Measurements from ENCODE around the gene CALN1. TPM values are rescaled to one million over a fixed set of nuclear protein-coding genes. Genes with fewer than 3 reads are reported as not detected.

Gene CALN1
- total and polyA plus RNA-seq, 9 of the 15 experiments (the other 6 are each of a cell fraction or from before 2014, with no cell fraction given): 1.4 to 7.5 (median 3.3) TPM

DNA sequence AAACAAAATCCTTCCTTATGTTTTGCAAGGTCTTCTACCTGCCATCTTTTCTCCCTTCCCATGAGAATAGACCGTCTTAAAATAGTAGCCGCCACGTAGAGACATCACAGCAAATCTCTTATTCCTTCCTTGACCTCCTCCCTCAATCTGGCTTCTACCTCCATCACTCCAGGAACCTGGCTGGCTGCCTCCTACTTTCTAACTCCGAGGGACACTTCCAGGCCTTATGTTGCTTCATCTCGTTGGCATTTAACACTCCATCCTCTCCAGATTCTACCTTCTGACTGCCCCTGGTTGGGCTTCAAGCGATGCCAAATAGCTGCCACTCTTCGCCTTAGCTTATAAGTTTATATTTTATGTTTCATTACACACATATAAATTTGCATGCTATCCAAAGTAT lies 26.4 kb upstream of the CALN1 start:
- Histone ChIP-seq H2AFZ (ENCODE audit: low read depth, low read length) (no peak overlapping the region), H3K4me2 (ENCODE audit: insufficient read depth, low read length) (no peak overlapping the region), H3K9me3 (replicated peaks; ENCODE audit: control insufficient read depth, insufficient read depth, low read depth, low read length) (no peaks in the 10 kb centered on the region), H3K4me3 (no peak overlapping the region), H3K9me1 (ENCODE audit: control insufficient read depth, insufficient read depth, low read length) (no peaks in the 10 kb centered on the region), H3K27me3 (ENCODE audit: control insufficient read depth in 2 of 2, insufficient read depth in 2 of 2, low read length in 2 of 2) (peaks cover 22 to 24% of the 10 kb centered on the region in 2 experiments), H3K79me2 (ENCODE audit: control insufficient read depth, insufficient read depth, low read length) (no peaks in the 10 kb centered on the region), H3K4me1 (replicated peaks in 1 of 2; ENCODE audit: control insufficient read depth in 2 of 2, insufficient read depth in 2 of 2, low read length in 2 of 2) (no peaks in the 10 kb centered on the region), H3K36me3 (ENCODE audit: control insufficient read depth, insufficient read depth, low read length) (no peaks in the 10 kb centered on the region), H3K9ac (ENCODE audit: insufficient read depth in 1 of 2, low read depth in 2 of 2, low read length in 2 of 2) (no peak overlapping the region), H3K27ac (ENCODE audit: extremely low read depth, low read depth, low read length) (no peak overlapping the region), H4K20me1 (replicated peaks; ENCODE audit: control insufficient read depth, insufficient read depth, low read length) (no peaks in the 10 kb centered on the region)
- in situ Hi-C loops (cut with MboI): no loop called here
- no TSS peak for BruUV-seq (replicated peaks)
- no peak for TF ChIP-seq BACH1 (tag; IDR thresholded peaks at IDR 0.05)
- no peak for ATAC-seq
- intact Hi-C loops (cut with micrococcal nuclease): no loop called here
- CTCF ChIA-PET (ENCODE audit: low intra/inter-chr PET ratio): interaction anchor here (0.7 kb wide), 1 partner anchor 1105 kb away, joined by 3 read pairs; no protein-coding TSS in a partner anchor
- DNase-seq (ENCODE audit: extremely low read depth in 1 of 4, low spot score in 3 of 4): no peak
- POLR2A ChIA-PET: no interaction called here
- FAIRE-seq: no peak
- WGBS (ENCODE audit: insufficient coverage, low coverage, missing lambda C conversion rate): under 1% methylated on average over 7 of the region's 7 CpGs

- no TSS peak for BruUV-seq (replicated peaks)
- peaks cover 14 to 19% of the 10 kb centered on the region in 2 experiments for H3K27me3 ChIP-seq (ENCODE audit: control insufficient read depth in 2 of 2, insufficient read depth in 2 of 2, low read length in 2 of 2)
Measured at GRCh38 chr7:72437610-72438009, 25.5 kb upstream of the CALN1 start.

More at GRCh38 chr7:72437610-72438009, 25.5 kb upstream of the CALN1 start:
- Histone ChIP-seq H3K79me2 (ENCODE audit: control insufficient read depth, insufficient read depth, low read length) (no peaks in the 10 kb centered on the region), H3K27ac (ENCODE audit: extremely low read depth, low read depth, low read length) (no peak overlapping the region), H3K9me1 (ENCODE audit: control insufficient read depth, insufficient read depth, low read length) (no peaks in the 10 kb centered on the region), H2AFZ (ENCODE audit: low read depth, low read length) (no peak overlapping the region), H3K4me3 (no peak overlapping the region), H4K20me1 (replicated peaks; ENCODE audit: control insufficient read depth, insufficient read depth, low read length) (no peaks in the 10 kb centered on the region), H3K36me3 (ENCODE audit: control insufficient read depth, insufficient read depth, low read length) (no peaks in the 10 kb centered on the region), H3K9me3 (replicated peaks; ENCODE audit: control insufficient read depth, insufficient read depth, low read depth, low read length) (no peaks in the 10 kb centered on the region), H3K4me2 (ENCODE audit: insufficient read depth, low read length) (no peak overlapping the region), H3K9ac (ENCODE audit: insufficient read depth in 1 of 2, low read depth in 2 of 2, low read length in 2 of 2) (no peak overlapping the region), H3K4me1 (replicated peaks in 1 of 2; ENCODE audit: control insufficient read depth in 2 of 2, insufficient read depth in 2 of 2, low read length in 2 of 2) (no peaks in the 10 kb centered on the region)
- FAIRE-seq (no peak), ATAC-seq (no peak), DNase-seq (ENCODE audit: extremely low read depth in 1 of 4, low spot score in 3 of 4) (no peak)
- no peak for TF ChIP-seq HDAC8 (tag; IDR thresholded peaks at IDR 0.05)
- no peak for TF ChIP-seq ZNF584 (CRISPR knock-in tag; IDR thresholded peaks at IDR 0.05; ENCODE audit: low read depth)
- no peak for TF ChIP-seq ZNF23 (CRISPR knock-in tag; IDR thresholded peaks at IDR 0.05)
- TF ChIP-seq, protein P1, sequence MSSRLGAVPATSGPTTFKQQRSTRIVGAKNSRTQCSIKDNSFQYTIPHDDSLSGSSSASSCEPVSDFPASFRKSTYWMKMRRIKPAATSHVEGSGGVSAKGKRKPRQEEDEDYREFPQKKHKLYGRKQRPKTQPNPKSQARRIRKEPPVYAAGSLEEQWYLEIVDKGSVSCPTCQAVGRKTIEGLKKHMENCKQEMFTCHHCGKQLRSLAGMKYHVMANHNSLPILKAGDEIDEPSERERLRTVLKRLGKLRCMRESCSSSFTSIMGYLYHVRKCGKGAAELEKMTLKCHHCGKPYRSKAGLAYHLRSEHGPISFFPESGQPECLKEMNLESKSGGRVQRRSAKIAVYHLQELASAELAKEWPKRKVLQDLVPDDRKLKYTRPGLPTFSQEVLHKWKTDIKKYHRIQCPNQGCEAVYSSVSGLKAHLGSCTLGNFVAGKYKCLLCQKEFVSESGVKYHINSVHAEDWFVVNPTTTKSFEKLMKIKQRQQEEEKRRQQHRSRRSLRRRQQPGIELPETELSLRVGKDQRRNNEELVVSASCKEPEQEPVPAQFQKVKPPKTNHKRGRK (tag; IDR thresholded peaks at IDR 0.05): peak; percentile 81
- no peak for TF ChIP-seq AFF4 (CRISPR knock-in tag; IDR thresholded peaks at IDR 0.05)
- no peak for TF ChIP-seq FOXK2 (conservative IDR thresholded peaks at IDR 0.05 in 1 of 2, IDR thresholded peaks at IDR 0.05 in 1 of 2; ENCODE audit: low read depth in 2 of 2)
- no peak for TF ChIP-seq MXI1 (IDR thresholded peaks at IDR 0.05; ENCODE audit: low read depth, low read length)
- POLR2A ChIA-PET: no interaction called here
- intact Hi-C loops (cut with micrococcal nuclease) (no loop called here), in situ Hi-C loops (cut with MboI) (no loop called here)
- CTCF ChIA-PET (ENCODE audit: low intra/inter-chr PET ratio): interaction anchor here (0.7 kb wide), 1 partner anchor 1105 kb away, joined by 3 read pairs; no protein-coding TSS in a partner anchor
